GM06990 (cell line): ENCODE data around the gene SMC3.

Experiments used
- DNase-seq: peaks from one replicate; pipeline ENCODE4 v3.0.0-alpha.2; 2011; ENCODE audit not compliant: insufficient read length; ENCODE audit errors: extremely low read depth
- H3K27me3 ChIP-seq: replicated peaks from 2 replicates; pipeline ENCODE4 v1.6.0; 2011; ENCODE audit warnings: low read length; ENCODE audit not compliant: control insufficient read depth, insufficient read depth
- H3K36me3 ChIP-seq: 2 replicates; pipeline ENCODE4 v1.5.1; 2011; ENCODE audit warnings: low read length; ENCODE audit not compliant: control insufficient read depth, insufficient read depth
- H3K4me3 ChIP-seq: replicated peaks from 2 replicates; pipeline ENCODE4 v1.5.1; 2011; ENCODE audit warnings: low read depth, mild to moderate bottlenecking, control low read depth, low read length
- TF ChIP-seq, protein P1 (sequence below): IDR thresholded peaks from 2 replicates; pipeline ENCODE4 v1.5.1; 2011; ENCODE audit warnings: low read length, control low read depth, mild to moderate bottlenecking, inconsistent platforms; ENCODE audit not compliant: insufficient read depth, poor library complexity, severe bottlenecking

SMC3 gene

DNA sequence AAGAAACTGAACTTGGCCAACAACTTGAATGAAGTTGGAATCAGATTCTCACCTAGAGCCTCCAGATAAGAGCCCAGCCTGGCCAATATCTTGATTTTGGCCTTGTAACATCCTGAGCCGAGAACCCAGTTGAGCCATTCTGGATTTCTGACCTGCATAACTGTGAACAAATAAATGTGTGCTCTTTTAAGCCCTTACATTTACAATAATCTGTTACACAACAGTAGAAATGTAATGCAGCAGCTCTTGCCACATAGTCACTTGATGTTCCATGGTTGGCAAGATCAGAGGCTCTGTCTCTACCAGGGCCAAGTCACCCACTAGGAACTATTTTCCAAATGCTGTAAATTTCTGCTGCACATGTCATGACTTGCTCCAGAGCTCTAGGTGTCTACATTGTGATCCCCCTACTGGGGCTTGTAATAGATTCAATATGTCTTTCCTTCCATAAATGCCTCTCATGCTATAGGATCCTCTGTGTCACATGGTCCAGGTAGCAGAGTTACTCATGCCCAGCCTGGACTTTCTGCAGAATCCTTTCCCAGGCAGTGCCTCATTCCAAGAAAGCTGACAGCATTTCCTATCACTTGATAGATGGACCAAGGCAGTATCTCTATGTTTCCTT is 65.2 kb downstream of the SMC3 start:
- Histone ChIP-seq H3K27me3 (no peaks in the 10 kb centered on the region; the same call in 1 of the 2 replicates), H3K36me3 (no peaks in the 10 kb centered on the region), H3K4me3 (no peak overlapping the region)
- no peak for DNase-seq
- TF ChIP-seq, protein P1, sequence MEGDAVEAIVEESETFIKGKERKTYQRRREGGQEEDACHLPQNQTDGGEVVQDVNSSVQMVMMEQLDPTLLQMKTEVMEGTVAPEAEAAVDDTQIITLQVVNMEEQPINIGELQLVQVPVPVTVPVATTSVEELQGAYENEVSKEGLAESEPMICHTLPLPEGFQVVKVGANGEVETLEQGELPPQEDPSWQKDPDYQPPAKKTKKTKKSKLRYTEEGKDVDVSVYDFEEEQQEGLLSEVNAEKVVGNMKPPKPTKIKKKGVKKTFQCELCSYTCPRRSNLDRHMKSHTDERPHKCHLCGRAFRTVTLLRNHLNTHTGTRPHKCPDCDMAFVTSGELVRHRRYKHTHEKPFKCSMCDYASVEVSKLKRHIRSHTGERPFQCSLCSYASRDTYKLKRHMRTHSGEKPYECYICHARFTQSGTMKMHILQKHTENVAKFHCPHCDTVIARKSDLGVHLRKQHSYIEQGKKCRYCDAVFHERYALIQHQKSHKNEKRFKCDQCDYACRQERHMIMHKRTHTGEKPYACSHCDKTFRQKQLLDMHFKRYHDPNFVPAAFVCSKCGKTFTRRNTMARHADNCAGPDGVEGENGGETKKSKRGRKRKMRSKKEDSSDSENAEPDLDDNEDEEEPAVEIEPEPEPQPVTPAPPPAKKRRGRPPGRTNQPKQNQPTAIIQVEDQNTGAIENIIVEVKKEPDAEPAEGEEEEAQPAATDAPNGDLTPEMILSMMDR, result no peak

GRCh38 chr10:110634527-110635209 is 67.2 kb downstream of the SMC3 start:
- Histone ChIP-seq H3K27me3 (no peaks in the 10 kb centered on the region; the same call in 1 of the 2 replicates), H3K36me3 (no peaks in the 10 kb centered on the region), H3K4me3 (no peak overlapping the region)
- DNase-seq, result no peak
- TF ChIP-seq, protein P1, result no peak

GRCh38 chr10:110636572-110636931 is 69.1 kb downstream of the SMC3 start:
- Histone ChIP-seq H3K36me3 (no peaks in the 10 kb centered on the region), H3K4me3 (no peak overlapping the region), H3K27me3 (no peaks in the 10 kb centered on the region; the same call in 1 of the 2 replicates)
- TF ChIP-seq, protein P1, result no peak
- no peak for DNase-seq

DNA sequence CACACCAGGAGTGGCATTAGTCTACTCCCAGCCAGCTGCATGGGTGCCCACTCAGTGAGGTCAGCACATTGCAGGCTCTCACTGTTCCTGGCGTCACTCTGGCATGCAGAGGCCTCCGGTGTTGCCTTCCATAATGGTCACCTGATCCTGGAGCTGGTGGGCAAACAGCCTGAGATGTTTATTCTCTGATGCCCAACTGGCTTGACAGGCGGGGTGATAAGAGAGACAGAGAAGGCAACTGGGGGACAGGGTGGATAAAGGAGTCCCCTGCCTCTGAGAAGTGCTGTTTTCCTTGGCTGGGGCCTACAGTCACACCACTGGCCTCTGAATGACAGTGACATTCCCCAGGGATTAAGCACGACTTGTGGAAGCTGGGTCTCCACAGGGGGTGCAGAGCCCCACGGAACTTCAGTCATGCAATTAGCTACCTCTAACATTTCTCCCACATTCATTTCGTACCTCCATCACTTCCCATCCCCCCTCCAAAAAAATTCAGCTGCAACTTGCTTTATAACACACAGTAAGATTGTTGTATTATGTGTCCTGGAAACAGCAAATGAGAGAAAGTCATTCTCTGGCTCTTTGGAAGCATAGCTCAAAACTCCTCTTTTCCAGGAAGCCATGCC is 69.5 kb downstream of the SMC3 start:
- TF ChIP-seq, protein P1, result no peak
- H3K27me3 ChIP-seq, result no peaks in the 10 kb centered on the region; the same call in 1 of the 2 replicates
- no peak overlapping the region for H3K4me3 ChIP-seq
- no peaks in the 10 kb centered on the region for H3K36me3 ChIP-seq
- DNase-seq, result no peak

- no peak overlapping the region for H3K4me3 ChIP-seq
- DNase-seq, result no peak
These were observed 70.1 kb downstream of the SMC3 start for GRCh38 chr10:110637558-110638053.

More at GRCh38 chr10:110637558-110638053, 70.1 kb downstream of the SMC3 start:
- TF ChIP-seq, protein P1, result no peak
- Histone ChIP-seq H3K27me3 (no peaks in the 10 kb centered on the region; the same call in 1 of the 2 replicates), H3K36me3 (no peaks in the 10 kb centered on the region)
